D341Med (cell line): ENCODE data around the gene EXOC3L1.

Source experiments
- DNase-seq: peaks from one replicate; pipeline ENCODE4 v3.0.0; 2012; ENCODE audit warnings: low spot score

EXOC3L1 gene

DNA sequence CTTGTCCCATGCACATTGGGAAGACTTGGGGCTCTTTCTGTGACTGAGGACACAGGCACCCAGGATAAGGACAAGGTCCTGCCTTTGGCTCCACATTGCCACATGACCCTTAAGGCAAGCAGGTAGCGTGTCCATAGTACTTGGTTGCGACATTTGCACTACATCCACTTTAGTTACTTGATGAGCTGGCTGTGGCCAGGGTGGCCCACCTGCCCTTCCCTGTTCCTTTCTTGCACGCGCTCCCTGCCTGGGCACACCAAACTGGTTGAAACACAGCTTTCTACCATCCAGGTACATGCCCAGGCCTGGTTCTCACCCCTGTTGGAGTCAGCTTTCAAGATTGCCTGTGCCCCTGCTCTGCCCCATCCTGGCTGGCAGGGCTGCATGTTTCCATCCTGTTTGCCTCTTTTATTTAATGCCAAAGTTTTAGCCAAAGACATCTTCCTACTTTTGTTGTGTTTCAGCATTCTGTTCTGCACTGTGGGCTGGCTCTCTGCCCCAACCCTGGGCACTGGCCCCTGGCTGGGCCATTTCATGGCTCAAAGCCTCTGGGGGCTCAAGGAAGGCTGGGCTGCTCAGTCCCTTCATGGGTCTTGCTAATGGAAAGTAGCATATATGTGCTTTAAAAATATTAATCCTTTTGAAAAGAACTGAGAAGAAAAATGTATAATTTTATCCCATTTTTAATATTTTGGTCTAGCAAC, 42.3 kb downstream of the EXOC3L1 start:
- no peak for DNase-seq

- no peak for DNase-seq
Observed at GRCh38 chr16:67146523-67147357, 43.2 kb downstream of the EXOC3L1 start.

- DNase-seq, result no peak
Observed at GRCh38 chr16:67145746-67146145, 44.2 kb downstream of the EXOC3L1 start.

DNA sequence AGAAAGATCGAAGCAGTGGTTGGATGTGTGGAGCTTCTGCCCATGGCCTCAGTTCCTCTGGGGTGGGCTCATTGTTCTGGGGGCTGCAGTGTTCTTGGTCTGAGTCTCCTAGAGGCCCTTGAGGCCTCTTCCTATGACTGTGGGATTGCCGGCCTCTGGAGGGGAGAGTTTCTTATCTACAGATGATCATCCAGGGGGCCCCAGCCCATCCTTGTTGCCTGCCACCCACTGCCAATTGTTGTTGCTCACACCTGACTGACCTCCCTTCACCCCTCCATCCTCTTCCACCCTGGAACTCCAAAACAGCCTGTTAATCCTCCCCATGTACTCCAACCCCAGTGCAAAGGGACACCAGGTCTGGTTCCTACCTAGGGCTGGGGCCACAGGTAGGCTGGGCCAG, 45.0 kb downstream of the EXOC3L1 start:
- no peak for DNase-seq

- DNase-seq, result no peak
Observed at GRCh38 chr16:67142342-67142741, 47.6 kb downstream of the EXOC3L1 start.

DNA sequence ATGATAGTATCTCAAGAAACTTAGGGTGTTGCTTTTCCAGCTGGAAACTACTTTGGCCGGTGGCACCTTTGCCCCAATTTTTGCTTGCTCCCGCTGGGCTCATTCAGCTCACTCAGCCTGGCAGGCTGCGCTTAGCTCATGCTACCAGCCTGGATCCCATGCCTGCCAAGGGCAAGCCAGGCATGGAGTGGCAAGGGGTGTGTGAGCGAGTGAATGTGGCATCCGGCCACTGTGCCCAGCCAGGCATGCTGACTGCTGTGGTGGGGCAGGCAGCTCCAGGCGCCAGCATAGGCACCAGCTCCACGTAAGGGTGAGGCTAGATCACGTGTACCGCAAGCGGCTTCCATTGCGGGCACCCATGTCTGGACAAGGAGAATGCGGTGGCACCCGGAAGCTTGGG, 48.5 kb downstream of the EXOC3L1 start:
- DNase-seq, result no peak

GRCh38 chr16:67137605-67138004, 52.3 kb downstream of the EXOC3L1 start:
- peak; percentile 64 for DNase-seq
